Activated T-cell treated with anti-CD3 and anti-CD28 coated beads for 1 hour (primary cell): Measurements from ENCODE around the gene PPM1D.
A peak's percentile ranks its signal among the peaks of the same experiment; 100 is the strongest.
"Not testable (repeated sequence)": the region's sequence is repeated elsewhere in the genome, so short reads cannot be mapped to it uniquely, and the experiment has no call there.

Source experiments
- DNase-seq: peaks from one replicate; pipeline ENCODE4 v3.0.0-alpha.2; 2020; ENCODE audit warnings: low read depth

PPM1D gene

GRCh38 chr17:60668741-60669140, 68.7 kb downstream of the PPM1D start:
- DNase-seq = not testable (repeated sequence)

- DNase-seq = no peak
Observed at GRCh38 chr17:60671482-60671881, 71.5 kb downstream of the PPM1D start.

GRCh38 chr17:60674637-60675036, 74.6 kb downstream of the PPM1D start:
- not testable (repeated sequence) for DNase-seq

GRCh38 chr17:60675997-60676396, 76.0 kb downstream of the PPM1D start:
- DNase-seq = no peak

- DNase-seq = no peak
Observed at GRCh38 chr17:60676758-60677307, 76.8 kb downstream of the PPM1D start.

GRCh38 chr17:60677308-60678117, 77.5 kb downstream of the PPM1D start, which contains the start of gene BCAS3:
BCAS3 (plus strand) TSS chr17:60677851.
- DNase-seq = peak; percentile 91

GRCh38 chr17:60678118-60678444, 78.1 kb downstream of the PPM1D start:
- no peak for DNase-seq

- DNase-seq = no peak
Observed at GRCh38 chr17:60679287-60679686, 79.3 kb downstream of the PPM1D start.

- DNase-seq = no peak
Observed at GRCh38 chr17:60680754-60681153, 80.8 kb downstream of the PPM1D start.

- no peak for DNase-seq
Observed at GRCh38 chr17:60685437-60685836, 85.4 kb downstream of the PPM1D start.

- DNase-seq = no peak
Observed at GRCh38 chr17:60695960-60696359, 96.0 kb downstream of the PPM1D start.

- DNase-seq = no peak
Observed at GRCh38 chr17:60699090-60699489, 99.1 kb downstream of the PPM1D start.

GRCh38 chr17:60704170-60704569, 104.2 kb downstream of the PPM1D start:
- no peak for DNase-seq

- DNase-seq = no peak
Observed at GRCh38 chr17:60712675-60713074, 112.7 kb downstream of the PPM1D start.

GRCh38 chr17:60713608-60714007, 113.6 kb downstream of the PPM1D start:
- DNase-seq = no peak
